GM18508 (cell line): ENCODE measurements around the gene INIP.
"Not testable (repeated sequence)": the region's sequence is repeated elsewhere in the genome, so short reads cannot be mapped to it uniquely, and the experiment has no call there.

Source experiments
- ATAC-seq: cut with Tn5 transposase; IDR thresholded peaks from one replicate; pipeline ENCODE4 v1.9.1; 2021; ENCODE audit warnings: moderate number of reproducible peaks; ENCODE audit not compliant: insufficient read depth, unreplicated experiment

INIP gene

DNA sequence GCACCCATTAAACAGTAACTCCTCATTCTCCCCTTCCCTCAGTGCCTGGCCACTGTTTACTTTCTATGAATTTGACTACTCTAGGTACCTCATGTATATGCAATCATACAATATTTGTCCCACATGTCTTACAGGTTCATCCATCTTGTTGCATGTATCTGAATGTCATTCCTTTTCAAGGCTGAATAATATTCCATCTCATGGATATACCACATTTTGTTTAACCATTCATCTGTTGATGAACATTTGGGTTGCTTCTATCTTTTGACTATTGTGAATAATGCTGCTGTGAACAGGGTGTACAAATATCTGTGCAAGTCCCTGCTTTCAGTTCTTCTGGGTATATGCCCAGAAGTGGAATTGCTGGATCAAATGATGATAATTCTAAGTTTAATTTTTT, 40.9 kb downstream of the INIP start:
- no peak for ATAC-seq

DNA sequence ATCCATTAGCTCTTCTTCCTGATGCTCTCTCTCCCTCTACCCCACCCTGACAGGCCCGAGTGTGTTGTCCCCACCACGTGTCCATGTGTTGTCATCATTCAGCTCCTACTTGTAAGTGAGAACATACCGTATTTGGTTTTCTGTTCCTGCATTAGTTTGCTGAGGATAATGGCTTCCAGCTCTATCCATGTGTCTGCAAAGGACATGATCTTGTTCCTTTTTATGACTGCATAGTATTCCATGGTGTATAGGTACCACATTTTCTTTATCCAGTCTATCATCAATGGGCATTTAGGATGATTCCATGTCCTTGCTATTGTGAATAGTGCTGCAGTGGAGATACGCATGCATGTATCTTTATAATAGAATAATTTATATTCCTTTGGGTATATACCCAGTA, 44.7 kb downstream of the INIP start:
- not testable (repeated sequence) for ATAC-seq

DNA sequence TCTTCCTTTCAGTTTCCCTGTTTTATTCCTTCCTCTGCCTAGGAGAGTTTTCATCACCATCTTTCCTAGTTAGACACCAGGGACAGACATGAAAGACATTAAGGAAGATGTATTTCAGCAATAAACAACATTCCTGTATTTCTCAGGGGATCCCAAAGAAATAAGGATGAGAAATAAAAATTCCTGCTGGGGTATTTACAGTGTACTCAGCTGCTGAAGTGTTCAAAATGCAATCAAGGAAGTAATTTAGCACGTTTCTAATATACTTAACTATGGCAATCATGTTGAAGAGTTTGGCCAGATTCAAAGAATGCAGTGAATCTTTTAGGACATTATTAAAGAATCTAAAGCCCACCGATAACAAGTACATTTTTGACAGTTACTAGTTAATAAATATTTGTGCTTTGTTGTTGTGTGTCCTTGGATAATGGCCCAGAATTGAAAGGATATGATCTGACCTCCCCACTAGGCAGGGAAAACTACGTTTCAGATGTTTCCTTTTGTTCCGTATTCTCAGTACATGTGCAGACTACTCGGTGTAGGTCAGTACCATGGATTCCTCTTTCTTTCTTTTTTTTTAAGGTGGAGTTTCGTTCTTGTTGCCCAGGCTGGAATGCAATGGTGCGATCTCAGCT, 46.8 kb downstream of the INIP start:
- no peak for ATAC-seq

DNA sequence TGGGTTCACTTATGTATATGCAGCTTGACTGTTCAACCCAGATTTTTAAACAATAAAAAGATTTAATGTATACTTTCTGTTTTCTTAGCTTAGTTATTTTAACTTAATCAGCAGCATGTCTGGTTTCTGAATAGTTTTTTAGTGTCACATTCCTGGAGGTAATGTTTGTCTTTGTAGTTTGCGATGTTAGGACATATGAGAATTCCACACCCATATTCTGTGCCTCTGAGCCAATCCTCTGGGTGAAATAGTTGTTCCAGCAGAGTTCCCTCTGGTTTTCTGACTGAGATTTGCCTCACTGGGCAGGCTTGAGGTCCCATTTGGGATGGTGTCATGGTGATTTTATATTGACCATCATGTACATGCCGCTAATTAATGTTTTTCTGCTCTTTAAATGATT, 48.6 kb downstream of the INIP start:
- ATAC-seq: no peak

DNA sequence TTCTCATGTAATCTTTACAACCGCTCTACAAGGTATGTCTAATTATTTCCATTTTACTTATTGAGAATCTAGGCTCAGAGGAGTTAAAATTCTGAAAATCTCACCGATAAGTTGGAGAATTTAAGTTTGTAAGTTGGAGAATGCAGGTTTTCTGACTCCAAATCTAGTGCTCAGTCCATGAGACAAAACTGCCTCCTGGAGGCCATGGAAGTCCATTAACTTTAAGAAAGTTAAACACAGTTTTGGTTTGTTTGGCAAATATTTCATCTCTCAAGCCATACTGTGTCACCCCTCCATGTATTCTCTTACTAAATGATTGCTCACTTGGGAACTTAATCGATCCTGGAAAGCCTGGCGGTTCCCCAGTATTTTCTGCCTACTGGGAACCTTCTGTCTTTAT, 52.6 kb downstream of the INIP start:
- ATAC-seq: no peak

DNA sequence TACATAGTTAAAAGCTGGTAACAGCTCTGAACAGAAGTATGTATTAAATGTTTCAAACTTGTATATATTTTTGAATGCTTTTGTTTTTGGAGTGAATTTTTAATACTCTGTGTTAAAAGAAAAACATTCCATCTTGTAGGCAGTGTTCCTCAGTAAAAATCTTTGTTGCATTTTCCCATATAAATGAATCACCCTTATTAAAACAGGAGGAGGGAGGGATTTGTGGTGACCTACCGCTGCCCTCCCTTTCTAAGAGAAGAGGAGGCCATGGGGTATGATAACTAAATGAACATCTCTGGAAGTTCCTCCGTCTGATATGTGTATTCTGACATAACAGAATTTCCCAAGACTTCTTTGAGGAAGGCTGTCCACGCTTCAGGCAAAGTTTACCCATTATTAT, 53.4 kb downstream of the INIP start:
- no peak for ATAC-seq

DNA sequence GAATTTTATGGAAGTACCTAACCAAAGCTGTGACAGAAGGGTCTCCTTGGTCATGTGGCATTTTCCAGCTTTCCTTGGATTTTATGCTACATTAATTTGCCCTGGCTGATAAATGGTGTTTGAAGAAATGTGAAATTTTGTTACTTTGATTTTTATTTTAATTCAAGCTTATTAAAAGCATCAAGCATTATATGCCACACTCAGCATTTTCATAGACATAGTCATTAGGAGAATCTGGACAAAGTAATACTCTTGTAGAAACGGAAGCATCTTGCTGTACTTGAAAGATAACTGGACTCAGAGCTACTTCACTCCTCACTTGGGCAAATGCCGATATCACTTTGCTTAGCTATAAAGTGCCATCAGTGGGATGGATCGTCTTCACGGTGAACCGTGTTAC, 54.2 kb downstream of the INIP start:
- no peak for ATAC-seq

DNA sequence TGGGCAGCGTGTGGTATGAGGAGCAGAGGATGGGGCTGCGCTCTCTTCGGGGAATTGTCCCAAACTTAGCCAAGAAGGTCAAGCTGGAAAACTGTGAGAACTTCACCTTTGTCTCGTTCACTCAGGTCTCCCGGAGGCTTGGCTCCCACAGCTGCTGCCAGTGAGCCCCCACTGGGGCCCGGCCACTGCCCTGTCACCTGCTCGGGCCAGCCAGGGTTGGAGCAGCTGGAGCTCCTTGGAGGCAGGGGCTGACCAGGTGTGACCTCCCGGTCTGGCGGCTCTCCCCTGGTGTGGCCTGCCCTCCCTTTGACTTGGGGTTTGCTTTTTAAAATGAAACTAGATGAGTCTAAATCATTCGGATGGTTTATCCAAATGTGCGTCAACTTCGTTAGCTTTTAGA, 58.0 kb downstream of the INIP start:
- ATAC-seq: no peak

DNA sequence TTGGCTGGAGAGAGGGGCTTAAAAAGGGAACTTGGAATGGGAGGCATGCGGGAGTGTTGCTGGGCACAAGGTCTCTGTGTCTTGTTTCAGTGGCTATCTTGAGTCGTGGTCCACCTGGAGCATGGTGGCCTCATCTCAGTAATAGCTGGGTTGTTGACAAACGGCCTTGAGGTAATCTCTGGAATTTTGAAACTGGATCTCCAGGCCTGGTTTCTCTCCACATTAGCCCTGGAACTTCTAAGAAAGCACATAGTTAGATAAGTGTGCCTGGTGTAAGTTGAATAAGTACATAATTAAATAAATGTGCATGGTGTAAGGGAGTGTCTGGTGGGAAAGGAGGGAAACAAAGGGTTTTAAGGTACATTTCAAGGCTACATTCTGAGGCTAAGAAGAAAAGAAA, 62.2 kb downstream of the INIP start:
- no peak for ATAC-seq

DNA sequence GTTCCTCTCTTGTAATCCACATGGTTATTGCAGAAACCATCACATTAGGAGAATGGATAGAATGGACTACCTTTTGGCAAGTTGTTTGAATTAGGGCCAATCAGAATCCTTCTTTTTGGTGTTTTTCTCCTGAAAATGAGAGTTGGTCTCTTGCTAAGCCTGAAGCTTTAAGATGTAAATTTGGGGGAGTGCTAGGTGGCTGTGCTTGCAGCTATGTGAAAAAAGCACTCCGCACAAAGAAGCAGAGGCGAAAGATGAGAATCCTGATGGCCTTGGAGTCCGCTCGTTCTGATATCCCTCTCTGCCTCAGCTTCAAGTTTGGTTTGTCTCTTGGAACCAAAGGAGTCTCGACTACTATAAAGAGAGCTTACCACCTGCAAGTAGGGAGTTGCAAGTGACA, 63.6 kb downstream of the INIP start:
- ATAC-seq: no peak

DNA sequence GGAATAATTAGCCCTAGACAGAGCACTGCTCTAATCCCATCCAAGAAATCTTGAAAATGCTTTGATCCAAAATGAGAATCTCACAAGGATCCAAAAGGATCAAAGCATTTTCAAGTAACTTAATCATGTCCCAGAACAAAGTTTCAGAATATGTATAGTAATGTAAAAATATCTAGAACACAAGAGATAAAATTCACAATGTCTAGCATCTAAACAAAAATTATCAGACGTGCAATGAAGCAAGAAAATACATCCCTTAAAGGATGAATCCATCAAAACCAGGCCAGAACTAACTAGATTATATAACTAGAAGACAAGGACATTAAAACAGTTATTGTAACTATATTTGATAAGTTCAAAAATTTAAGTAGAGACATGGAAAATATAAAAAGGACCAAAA, 69.3 kb downstream of the INIP start:
- no peak for ATAC-seq

DNA sequence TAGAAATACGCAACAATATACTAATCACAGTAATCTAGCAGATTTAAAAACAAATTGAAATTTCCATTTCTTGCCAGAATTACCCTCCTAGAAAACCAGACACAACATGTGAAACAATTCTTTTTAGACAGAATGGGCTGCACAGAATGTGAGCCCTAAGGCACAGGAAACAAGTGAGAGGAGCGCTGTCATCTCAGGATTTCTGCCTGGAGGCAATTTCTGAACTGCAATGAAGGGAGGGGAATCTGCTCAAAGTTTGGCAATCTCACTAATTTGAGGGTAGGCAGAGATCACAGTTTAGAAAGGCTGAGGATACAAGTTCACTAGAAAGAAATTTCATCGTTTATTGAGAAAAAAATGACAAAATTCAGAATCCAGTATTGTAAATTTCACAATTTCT, 70.3 kb downstream of the INIP start:
- ATAC-seq: no peak

DNA sequence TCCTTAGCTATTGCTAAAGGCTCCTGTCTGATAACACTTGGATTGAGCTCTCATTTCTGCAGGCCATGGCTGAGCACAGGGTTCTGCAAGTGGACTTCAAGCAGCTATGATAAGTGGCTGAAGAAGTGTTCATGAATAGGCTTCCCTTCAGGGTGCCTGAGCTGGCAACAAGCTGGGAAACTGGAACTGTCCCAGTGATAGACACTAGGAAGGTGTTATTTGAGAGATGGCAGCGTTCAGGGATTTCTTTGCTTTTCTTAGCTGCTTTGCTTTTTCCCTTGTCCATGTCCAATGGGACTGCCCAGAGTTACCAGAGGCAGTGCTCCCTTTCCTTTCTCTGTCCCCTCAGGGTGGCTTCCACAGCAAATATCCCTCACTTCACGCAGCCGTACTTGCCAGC, 75.8 kb downstream of the INIP start:
- ATAC-seq: no peak

DNA sequence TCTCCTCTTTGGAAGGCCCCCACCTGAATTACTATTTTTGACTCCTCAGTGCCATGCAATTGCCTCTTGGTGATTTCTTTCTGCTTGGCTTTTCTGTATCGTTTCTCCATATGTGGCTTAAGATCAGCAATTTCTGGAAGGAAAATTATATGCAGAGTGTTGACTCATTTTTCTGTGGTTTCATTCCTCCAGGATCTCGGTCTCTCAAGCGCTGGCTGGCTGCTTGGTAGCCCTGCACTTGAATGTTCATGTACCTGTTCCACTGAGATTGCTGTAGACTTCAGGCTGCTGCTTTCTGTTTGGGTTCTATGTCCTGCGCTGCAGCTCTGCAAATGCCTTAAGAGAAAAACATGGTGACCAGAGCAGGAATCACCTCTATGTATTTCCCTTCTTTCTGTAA, 77.6 kb downstream of the INIP start:
- no peak for ATAC-seq
